ENCODE measurements around the gene APMAP.

APMAP gene

GRCh38 chr20:24972341-24972740 lies 20.2 kb downstream of the APMAP start:
- H3K27me3 ChIP-seq (ENCODE audit: control insufficient read depth, insufficient read depth, low read length), result no peaks in the 10 kb centered on the region
- H3K4me3 ChIP-seq (ENCODE audit: low read length), result no peak overlapping the region
- no peak overlapping the region for H3K27ac ChIP-seq (ENCODE audit: low read depth, low read length)
- no peak overlapping the region for H3K9ac ChIP-seq (ENCODE audit: low read length)
- H3K4me1 ChIP-seq (ENCODE audit: control insufficient read depth, insufficient read depth, low read length), result no peaks in the 10 kb centered on the region
- H3K36me3 ChIP-seq (ENCODE audit: control insufficient read depth, insufficient read depth, low read length), result peaks cover 21% of the 10 kb centered on the region

GRCh38 chr20:24971376-24972101 lies 21.0 kb downstream of the APMAP start:
- no peaks in the 10 kb centered on the region for H3K4me1 ChIP-seq (ENCODE audit: control insufficient read depth, insufficient read depth, low read length)
- H3K36me3 ChIP-seq (ENCODE audit: control insufficient read depth, insufficient read depth, low read length), result peaks cover 21% of the 10 kb centered on the region
- H3K27me3 ChIP-seq (ENCODE audit: control insufficient read depth, insufficient read depth, low read length), result no peaks in the 10 kb centered on the region
- H3K9ac ChIP-seq (ENCODE audit: low read length), result no peak overlapping the region
- H3K4me3 ChIP-seq (ENCODE audit: low read length), result no peak overlapping the region
- no peak overlapping the region for H3K27ac ChIP-seq (ENCODE audit: low read depth, low read length)

- Histone ChIP-seq H3K36me3 (ENCODE audit: control insufficient read depth, insufficient read depth, low read length) (peaks cover 23% of the 10 kb centered on the region), H3K4me1 (ENCODE audit: control insufficient read depth, insufficient read depth, low read length) (no peaks in the 10 kb centered on the region), H3K27ac (ENCODE audit: low read depth, low read length) (no peak overlapping the region), H3K9ac (ENCODE audit: low read length) (no peak overlapping the region), H3K27me3 (ENCODE audit: control insufficient read depth, insufficient read depth, low read length) (no peaks in the 10 kb centered on the region), H3K4me3 (ENCODE audit: low read length) (no peak overlapping the region)
Measured at GRCh38 chr20:24970754-24971153, 21.8 kb downstream of the APMAP start.

GRCh38 chr20:24970030-24970553 lies 22.5 kb downstream of the APMAP start:
- no peak overlapping the region for H3K27ac ChIP-seq (ENCODE audit: low read depth, low read length)
- no peak overlapping the region for H3K4me3 ChIP-seq (ENCODE audit: low read length)
- H3K27me3 ChIP-seq (ENCODE audit: control insufficient read depth, insufficient read depth, low read length), result no peaks in the 10 kb centered on the region
- no peaks in the 10 kb centered on the region for H3K4me1 ChIP-seq (ENCODE audit: control insufficient read depth, insufficient read depth, low read length)
- no peak overlapping the region for H3K9ac ChIP-seq (ENCODE audit: low read length)
- H3K36me3 ChIP-seq (ENCODE audit: control insufficient read depth, insufficient read depth, low read length), result peaks cover 28% of the 10 kb centered on the region

GRCh38 chr20:24969186-24970029 lies 23.1 kb downstream of the APMAP start:
- Histone ChIP-seq H3K4me3 (ENCODE audit: low read length) (no peak overlapping the region), H3K36me3 (ENCODE audit: control insufficient read depth, insufficient read depth, low read length) (peaks cover 30% of the 10 kb centered on the region), H3K9ac (ENCODE audit: low read length) (no peak overlapping the region), H3K4me1 (ENCODE audit: control insufficient read depth, insufficient read depth, low read length) (no peaks in the 10 kb centered on the region), H3K27me3 (ENCODE audit: control insufficient read depth, insufficient read depth, low read length) (no peaks in the 10 kb centered on the region), H3K27ac (ENCODE audit: low read depth, low read length) (no peak overlapping the region)

- Histone ChIP-seq H3K4me1 (ENCODE audit: control insufficient read depth, insufficient read depth, low read length) (no peaks in the 10 kb centered on the region), H3K4me3 (ENCODE audit: low read length) (no peak overlapping the region), H3K9ac (ENCODE audit: low read length) (no peak overlapping the region), H3K27ac (ENCODE audit: low read depth, low read length) (no peak overlapping the region), H3K36me3 (ENCODE audit: control insufficient read depth, insufficient read depth, low read length) (peaks cover 36% of the 10 kb centered on the region), H3K27me3 (ENCODE audit: control insufficient read depth, insufficient read depth, low read length) (no peaks in the 10 kb centered on the region)
Measured at GRCh38 chr20:24968278-24968800, 24.2 kb downstream of the APMAP start.

- Histone ChIP-seq H3K27me3 (ENCODE audit: control insufficient read depth, insufficient read depth, low read length) (no peaks in the 10 kb centered on the region), H3K9ac (ENCODE audit: low read length) (no peak overlapping the region), H3K27ac (ENCODE audit: low read depth, low read length) (no peak overlapping the region), H3K4me1 (ENCODE audit: control insufficient read depth, insufficient read depth, low read length) (no peaks in the 10 kb centered on the region), H3K4me3 (ENCODE audit: low read length) (no peak overlapping the region), H3K36me3 (ENCODE audit: control insufficient read depth, insufficient read depth, low read length) (peaks cover 31% of the 10 kb centered on the region)
Measured at GRCh38 chr20:24966317-24967012, 26.1 kb downstream of the APMAP start.

GRCh38 chr20:24965065-24965919 lies 27.3 kb downstream of the APMAP start:
- H3K4me1 ChIP-seq (ENCODE audit: control insufficient read depth, insufficient read depth, low read length), result no peaks in the 10 kb centered on the region
- H3K9ac ChIP-seq (ENCODE audit: low read length), result no peak overlapping the region
- no peak overlapping the region for H3K4me3 ChIP-seq (ENCODE audit: low read length)
- no peaks in the 10 kb centered on the region for H3K27me3 ChIP-seq (ENCODE audit: control insufficient read depth, insufficient read depth, low read length)
- H3K36me3 ChIP-seq (ENCODE audit: control insufficient read depth, insufficient read depth, low read length), result peaks cover 29% of the 10 kb centered on the region
- no peak overlapping the region for H3K27ac ChIP-seq (ENCODE audit: low read depth, low read length)

GRCh38 chr20:24964506-24964840 lies 28.1 kb downstream of the APMAP start:
- Histone ChIP-seq H3K9ac (ENCODE audit: low read length) (no peak overlapping the region), H3K4me1 (ENCODE audit: control insufficient read depth, insufficient read depth, low read length) (no peaks in the 10 kb centered on the region), H3K27me3 (ENCODE audit: control insufficient read depth, insufficient read depth, low read length) (no peaks in the 10 kb centered on the region), H3K4me3 (ENCODE audit: low read length) (no peak overlapping the region), H3K27ac (ENCODE audit: low read depth, low read length) (no peak overlapping the region), H3K36me3 (ENCODE audit: control insufficient read depth, insufficient read depth, low read length) (peaks cover 22% of the 10 kb centered on the region)

- H3K27ac ChIP-seq (ENCODE audit: low read depth, low read length), result no peak overlapping the region
- no peak overlapping the region for H3K9ac ChIP-seq (ENCODE audit: low read length)
- no peaks in the 10 kb centered on the region for H3K4me1 ChIP-seq (ENCODE audit: control insufficient read depth, insufficient read depth, low read length)
- no peaks in the 10 kb centered on the region for H3K27me3 ChIP-seq (ENCODE audit: control insufficient read depth, insufficient read depth, low read length)
- H3K36me3 ChIP-seq (ENCODE audit: control insufficient read depth, insufficient read depth, low read length), result peaks cover 18% of the 10 kb centered on the region
- H3K4me3 ChIP-seq (ENCODE audit: low read length), result no peak overlapping the region
Measured at GRCh38 chr20:24963672-24964505, 28.7 kb downstream of the APMAP start.

- Histone ChIP-seq H3K27me3 (ENCODE audit: control insufficient read depth, insufficient read depth, low read length) (no peaks in the 10 kb centered on the region), H3K36me3 (ENCODE audit: control insufficient read depth, insufficient read depth, low read length) (peaks cover 18% of the 10 kb centered on the region), H3K4me3 (ENCODE audit: low read length) (no peak overlapping the region), H3K9ac (ENCODE audit: low read length) (no peak overlapping the region), H3K27ac (ENCODE audit: low read depth, low read length) (no peak overlapping the region), H3K4me1 (ENCODE audit: control insufficient read depth, insufficient read depth, low read length) (no peaks in the 10 kb centered on the region)
Measured at GRCh38 chr20:24962510-24962909, 30.0 kb downstream of the APMAP start.

Measured in rectal smooth muscle tissue (tissue), 1 donor.